MM.1S (cell line): ENCODE measurements around the gene GPC1.

ENCODE experiments used
- CTCF ChIP-seq: fragments of 300-600 bp; sonication (generic); IDR thresholded peaks from 2 replicates; pipeline ENCODE4 v1.5.1; 2016; ENCODE audit warnings: antibody characterized with exemption, low read length, mixed read lengths
- EZH2 ChIP-seq: fragments of 300-600 bp; sonication (generic); optimal IDR thresholded peaks from 2 replicates; pipeline ENCODE3; 2017; ENCODE audit warnings: low read depth, mild to moderate bottlenecking, antibody characterized with exemption, low read length, mixed read lengths
- EZH2phosphoT487 ChIP-seq: fragments of 300-600 bp; sonication (generic); IDR thresholded peaks from 2 replicates; pipeline ENCODE4 v1.6.1; 2018; ENCODE audit warnings: antibody characterized with exemption, low read length

DNA sequence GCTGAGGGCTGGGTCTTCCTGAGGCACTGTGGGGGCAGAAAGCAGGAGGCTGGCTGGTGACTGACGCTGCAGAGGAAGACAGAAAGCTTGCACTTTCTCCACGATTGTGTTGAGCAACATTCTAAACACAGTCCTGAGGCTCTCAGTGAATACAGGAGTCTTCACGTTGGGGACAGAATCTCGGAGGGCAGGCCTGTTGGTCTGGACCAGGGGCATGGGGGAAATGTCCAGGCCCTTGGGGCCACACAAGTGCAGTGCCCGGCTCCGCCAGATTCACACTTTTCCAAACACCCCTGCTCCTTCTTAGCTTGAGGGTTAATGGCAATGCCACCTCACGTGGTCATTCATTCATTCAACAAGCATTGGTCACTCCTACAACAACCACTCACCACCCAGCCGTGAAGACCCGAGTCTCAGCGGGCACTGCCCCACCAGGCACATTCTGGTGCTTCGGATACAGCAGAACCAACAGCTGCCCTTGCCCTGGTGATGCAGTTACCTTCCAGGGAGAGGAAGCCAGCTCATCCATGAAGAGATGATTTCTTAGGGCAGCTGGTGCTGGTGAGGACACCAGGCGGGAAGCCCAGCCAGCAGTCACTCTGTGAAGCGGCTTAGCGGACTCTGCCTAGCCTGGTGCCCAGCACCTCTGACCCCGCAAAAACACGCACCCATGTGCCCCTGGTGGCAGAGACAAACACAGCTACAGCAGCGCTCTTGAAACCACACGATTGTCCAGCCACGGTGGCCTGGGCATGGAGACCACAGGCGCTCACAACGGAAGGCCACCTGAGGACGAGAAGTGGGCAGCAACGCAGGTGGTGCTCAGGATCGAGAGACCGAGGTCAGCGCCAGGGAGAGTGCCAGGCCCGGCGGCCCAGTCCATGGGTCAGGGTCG, 10.9 kb upstream of the GPC1 start:
- TF ChIP-seq EZH2phosphoT487: no peak
- TF ChIP-seq EZH2: no peak
- no peak for TF ChIP-seq CTCF
